HG02571 (cell line): Measurements from ENCODE around the gene SNRPA1.
"Not testable (repeated sequence)": the region's sequence is repeated elsewhere in the genome, so short reads cannot be mapped to it uniquely, and the experiment has no call there.

Experiments used
- ATAC-seq: cut with Tn5 transposase; IDR thresholded peaks from one replicate; pipeline ENCODE4 v1.9.1; 2021; ENCODE audit warnings: mild to moderate bottlenecking, moderate library complexity; ENCODE audit not compliant: unreplicated experiment

The SNRPA1 gene

DNA sequence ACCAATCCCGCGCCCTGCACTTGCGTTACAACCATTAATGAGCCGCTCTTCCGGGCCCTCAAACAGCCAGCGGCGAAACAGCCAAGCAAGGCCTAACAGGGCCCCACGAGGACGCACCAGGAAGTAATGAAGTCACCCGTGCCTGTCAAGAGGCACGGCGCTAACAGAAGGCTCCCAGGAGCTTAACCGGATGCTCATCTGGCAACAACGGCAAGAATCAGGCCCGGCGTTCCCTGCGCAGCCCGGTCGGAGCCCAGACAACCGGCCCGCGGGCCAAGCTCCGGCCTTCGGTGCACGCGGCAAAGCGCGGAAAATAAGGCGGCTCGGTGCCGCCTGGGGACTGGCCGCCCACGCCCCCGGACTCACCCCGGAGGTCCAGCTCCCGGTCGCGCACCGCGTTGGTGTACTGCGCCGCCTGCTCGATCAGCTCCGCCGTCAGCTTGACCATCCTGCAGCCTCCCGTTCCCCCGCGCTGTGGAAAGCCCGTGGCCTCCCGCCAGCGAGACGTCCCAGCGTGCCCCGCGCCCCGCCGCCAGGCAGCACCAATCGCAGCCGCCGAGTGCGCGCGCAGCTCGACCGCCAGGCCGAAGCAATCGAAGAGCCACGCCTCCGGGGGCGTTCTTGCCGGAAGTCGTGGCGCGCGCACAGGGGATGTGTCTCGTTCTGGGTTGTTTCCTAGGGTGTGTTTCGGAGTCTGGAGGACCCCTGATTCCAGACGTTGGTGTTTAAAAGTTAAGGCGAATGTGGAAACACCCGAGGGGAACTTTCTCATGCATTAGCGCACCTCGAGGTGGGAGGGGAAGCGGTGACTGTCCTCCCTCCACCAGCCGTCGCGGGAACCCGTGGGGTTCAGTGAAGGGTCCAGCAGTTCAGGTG lies at the start of gene SNRPA1:
TSS of gene SNRPA1 (minus strand) at position 518 of the 876 bp plus-strand sequence. CDS start at position 448, 70 bp downstream.
- peak; percentile 78 for ATAC-seq

DNA sequence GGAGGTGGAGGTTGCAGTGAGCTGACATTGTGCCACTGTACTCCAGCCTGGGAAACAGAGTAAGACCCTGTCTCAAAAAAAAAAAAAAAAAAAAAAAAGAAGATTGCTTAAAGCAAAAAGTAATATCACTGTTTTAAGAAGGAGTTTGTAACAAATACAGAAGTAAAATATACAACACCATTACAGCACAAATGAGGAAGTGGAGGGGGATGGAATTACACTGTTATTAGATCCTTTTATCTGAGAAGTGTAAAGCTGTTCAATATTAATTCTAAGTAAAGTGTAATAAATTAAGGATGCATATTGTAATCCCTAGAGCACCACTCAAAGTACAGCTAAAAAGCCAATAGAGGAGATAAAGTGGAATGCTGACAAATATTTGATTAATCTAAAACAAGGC lies 47.0 kb upstream of the SNRPA1 start:
- no peak for ATAC-seq

DNA sequence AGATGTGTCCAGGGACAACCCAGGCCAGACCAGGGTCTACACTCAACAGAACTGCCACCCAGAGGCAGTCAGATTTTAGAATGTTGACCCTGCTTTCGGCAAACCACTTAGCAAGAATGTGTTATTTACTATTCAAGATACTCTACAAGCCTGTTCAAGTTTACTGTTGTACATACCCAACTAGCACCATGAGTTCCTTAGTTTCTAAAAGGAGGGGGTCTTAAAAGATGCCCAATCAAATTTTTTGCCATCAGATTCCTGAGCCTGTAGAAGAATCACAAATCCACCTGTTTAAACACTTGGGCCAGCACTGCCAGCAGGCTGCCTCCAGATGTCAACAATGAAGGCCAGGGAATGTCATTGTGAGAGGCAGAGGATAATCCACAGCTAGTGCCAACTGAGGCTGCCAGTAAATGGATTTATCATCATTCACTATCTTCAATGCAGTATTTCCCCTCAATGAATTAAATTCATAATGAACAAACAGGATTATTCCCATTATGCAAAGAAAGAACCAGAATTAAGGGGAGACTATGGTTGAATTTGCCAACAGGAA lies 43.5 kb upstream of the SNRPA1 start:
- no peak for ATAC-seq

DNA sequence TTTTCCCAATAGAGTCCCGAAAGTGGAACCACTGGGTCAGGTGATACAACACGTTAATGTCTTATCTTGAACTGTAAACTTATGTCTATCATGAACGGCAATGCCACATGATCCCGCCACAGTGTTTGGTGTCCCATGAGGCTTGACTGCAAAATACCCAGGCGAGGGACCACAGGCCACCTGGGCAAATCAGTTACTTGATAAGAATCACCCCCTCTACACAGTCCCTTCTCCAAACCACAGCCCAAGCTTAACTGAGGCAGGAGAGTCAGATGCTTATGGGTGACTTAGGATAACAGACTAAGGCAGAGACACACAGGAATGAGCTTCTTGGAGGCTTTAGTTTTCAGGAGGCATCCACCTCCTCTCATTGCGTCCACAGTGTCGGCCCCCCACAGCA lies 42.9 kb upstream of the SNRPA1 start:
- ATAC-seq: no peak

DNA sequence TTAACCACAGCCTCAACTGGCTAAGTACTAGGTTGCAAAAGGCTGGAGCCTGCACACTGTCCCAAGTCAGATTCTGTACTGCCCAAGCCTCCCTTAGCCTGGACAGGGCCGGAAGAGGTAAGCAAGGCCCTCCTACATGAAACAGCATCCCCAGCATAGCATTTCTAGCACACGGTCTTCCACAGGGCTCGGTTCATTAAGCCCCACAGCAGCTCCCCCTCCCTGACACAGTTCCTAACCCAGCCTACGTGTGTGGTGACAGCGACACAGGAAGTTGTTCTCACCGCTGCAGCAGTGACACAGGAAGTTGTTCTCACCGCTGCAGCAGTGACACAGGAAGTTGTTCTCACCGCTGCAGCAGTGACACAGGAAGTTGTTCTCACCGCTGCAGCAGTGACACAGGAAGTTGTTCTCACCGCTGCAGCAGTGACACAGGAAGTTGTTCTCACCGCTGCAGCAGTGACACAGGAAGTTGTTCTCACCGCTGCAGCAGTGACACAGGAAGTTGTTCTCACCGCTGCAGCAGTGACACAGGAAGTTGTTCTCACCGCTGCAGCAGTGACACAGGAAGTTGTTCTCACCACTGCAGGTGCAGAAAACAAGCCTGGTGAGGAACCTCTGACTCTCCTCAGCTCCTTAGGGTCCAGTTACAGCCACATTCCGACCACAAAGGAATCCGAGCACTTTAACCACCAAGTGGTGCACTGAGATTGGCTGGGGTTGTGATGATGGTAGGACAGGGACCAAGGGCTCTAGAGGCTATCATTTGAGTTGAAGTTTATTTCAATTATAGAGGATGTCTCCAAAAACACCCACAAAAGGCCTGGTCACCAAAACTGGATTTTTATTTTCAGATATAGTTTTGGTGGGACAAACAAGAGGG lies 39.1 kb upstream of the SNRPA1 start:
- not testable (repeated sequence) for ATAC-seq

DNA sequence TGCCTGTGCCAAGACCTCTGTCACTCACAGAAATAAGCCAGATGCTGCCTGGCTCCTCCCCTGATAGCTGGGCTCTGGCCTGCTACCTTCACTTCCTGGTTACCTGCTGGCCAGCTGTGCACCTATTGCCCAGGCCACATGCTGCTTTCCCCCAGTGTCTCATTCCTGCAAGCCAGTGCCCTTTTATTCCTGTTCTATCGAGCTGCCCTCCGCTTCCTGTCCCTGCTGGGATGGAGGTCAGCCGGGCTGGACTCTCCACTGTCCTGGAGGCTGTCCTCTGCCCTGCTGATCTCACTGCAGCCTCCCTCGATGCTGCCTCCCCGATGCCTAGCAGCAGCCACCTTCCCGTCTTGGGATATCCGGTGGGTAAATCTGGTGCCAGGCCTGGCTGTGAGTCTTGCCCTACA lies 37.0 kb upstream of the SNRPA1 start:
- ATAC-seq: no peak

DNA sequence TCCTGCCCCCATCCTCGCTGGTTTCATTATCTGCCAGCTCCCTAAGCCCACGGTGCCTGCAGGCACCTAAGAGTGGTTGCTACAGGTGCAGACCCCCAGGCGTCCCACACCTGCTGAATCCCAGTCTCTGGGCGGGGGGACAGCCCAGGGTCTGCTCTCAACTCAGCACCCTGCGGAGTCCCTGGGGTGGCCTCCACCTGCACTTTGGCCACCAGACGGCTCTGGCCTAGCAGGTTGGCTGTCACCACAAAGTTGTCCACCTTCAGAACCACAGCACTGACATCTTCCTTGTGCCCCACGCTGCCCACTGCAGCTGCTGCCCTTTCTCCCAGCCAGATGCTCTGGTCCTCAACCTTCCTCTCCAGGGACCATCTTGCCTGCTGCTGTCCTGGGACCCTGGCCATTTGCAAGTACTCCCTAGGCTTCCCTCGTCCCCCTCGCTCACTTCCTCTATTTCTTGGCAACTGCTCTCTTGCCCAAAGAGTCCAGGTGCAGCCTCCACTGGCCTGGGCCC lies 34.9 kb upstream of the SNRPA1 start:
- no peak for ATAC-seq

DNA sequence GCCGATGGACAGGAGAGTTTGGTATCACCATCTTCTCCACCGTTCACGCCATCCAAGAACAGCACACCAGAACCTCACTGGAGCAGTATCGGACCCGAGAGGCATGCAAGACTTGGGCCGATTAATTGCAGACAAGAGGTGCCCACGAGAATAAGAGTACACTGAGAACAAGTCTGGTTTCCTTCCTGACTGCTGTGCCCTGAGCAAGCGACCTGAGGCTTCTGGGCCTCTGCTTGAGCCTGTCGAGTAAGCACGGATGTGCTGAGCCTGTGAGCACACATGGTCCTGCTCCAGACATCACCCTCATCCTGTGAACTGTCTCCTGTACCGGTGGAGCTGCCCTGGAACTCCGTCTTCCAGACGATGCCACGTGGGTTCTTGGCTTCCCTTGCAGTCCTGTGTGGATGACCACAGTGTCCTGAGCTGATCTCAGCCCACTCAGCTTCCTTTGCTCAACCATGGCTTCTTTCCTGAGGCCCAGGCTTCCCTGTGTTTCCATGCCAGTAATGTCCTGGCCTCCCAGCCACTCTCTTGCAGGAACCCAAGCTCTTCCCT lies 34.3 kb upstream of the SNRPA1 start:
- no peak for ATAC-seq

DNA sequence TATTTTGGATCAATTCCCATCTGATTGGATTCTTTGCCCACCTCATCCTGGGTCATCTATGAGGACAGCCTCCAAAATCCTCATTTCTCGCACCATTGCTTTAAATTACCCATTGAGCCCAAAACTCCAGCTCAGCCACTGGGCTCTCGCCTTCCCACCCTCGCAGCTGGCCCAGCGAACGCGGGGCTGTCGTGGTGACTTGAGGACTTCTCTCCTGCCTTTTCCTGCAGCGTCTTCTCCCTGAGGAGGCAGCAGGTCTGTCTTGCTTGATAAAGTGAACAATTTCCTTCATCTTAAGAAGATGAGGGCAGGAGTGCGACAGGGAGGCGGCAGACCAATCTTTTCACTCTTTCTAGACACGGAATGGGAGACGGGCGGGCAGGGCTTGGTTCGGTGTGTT lies 33.0 kb upstream of the SNRPA1 start:
- ATAC-seq: no peak

DNA sequence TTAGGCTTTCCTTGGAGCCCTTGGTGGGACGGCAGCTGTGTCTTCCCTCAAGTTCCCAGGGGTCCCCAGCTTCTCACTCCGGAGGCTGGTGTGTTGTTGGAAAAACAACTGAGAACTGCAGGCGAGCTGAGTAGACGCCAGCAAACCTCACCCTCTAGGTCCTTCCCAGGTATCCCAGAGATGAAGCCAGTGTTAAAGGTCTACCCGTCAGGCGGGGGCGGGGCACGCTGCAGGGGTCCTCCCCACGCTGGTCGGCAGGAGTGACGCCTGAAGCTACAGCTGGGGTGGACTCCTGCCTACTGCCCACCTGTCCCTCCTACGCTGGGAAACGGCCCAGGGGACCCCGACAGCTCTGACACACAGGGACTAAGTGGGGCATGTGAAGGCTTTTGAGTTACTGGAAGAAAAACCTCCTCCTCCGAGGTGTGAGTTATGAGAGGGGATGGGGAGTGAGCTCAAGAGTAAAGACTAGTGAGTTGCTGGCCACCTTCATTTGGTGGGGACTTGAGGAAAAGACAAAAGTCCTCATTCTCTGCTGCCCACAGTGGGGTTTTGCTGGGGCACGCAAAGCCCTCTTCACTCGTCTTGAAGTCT lies 32.2 kb upstream of the SNRPA1 start:
- no peak for ATAC-seq

DNA sequence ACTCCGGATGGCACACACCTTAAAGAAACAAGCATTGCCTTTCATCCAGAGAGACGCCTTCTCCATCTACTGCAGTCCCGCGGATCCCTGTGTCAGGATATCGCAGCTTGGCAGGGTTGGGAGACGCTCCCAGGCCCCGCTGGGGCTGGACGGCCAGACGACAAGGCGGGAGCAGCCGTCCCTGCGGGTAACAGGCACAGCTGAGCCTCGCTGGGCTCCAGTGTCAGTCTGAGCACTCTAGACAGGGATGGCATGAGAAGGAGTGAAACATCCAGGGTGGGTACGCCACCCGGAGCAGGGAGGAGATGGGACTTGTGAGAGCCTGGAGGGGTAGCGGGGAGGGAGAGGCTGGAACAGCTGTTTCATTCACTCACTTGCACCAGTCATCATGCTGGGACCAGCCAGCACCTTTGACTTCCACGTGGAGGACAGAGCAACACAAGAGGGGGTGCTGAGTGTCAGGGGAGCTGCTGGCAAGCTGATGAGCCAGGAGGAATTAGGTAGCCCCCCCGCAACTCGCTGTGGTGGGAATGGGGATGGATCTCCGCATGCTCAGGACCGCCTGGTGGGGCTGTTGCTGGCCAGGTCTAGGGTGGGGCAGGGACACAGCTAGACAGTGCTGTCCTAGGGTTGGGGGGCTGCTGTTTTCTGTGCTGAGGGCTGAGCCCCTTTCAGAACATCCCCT lies 31.6 kb upstream of the SNRPA1 start:
- no peak for ATAC-seq

DNA sequence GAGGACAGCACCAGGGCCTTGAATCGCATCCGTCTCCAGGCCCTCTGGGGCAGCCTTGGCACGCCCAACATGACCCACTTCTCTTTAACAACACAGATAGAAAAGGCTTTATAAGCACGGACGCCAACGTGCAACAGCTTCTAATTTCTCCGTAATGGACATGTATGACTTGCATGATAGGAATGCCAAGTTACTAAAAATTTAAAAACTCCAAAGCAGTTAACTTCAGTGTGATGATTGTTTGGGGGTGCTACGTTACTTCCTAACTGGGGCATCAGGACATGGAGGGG lies 30.9 kb upstream of the SNRPA1 start:
- ATAC-seq: no peak

DNA sequence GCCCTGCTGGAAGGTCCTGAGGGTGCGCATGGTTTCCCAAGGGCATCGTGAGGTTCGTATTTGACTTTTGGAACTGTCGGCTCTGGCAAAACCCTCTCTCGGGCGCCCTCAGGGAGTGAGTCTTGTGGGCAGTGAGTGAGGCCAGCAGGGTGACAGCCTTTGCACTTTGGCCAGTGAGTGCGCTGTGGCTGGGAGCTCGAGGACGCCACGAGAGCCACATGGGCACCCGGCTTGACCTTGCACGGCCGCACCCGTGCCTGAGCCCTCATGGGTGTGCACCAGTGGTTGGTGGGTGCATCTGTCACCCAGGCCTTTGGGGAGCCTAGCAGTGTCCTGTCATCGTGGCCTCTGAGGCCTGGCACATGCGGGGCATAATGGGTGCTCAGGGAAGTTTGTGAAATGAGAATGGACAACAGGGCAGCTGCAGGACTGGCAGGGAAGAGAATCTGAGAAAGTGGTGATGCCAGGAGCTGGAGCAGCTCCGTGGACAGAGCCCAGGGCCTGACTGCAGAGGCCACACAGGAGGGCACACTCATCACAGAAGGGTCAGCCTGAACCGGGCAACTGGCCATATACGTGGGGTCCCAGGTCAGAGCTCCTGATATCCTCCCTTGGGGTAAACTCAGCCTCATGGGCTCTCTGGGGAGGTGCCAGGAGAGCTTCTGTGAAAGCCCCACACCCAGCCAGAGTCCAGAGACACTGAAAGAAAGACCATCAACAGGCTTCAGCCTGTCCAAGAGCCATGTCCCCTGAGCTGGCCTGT lies 30.4 kb upstream of the SNRPA1 start:
- no peak for ATAC-seq

DNA sequence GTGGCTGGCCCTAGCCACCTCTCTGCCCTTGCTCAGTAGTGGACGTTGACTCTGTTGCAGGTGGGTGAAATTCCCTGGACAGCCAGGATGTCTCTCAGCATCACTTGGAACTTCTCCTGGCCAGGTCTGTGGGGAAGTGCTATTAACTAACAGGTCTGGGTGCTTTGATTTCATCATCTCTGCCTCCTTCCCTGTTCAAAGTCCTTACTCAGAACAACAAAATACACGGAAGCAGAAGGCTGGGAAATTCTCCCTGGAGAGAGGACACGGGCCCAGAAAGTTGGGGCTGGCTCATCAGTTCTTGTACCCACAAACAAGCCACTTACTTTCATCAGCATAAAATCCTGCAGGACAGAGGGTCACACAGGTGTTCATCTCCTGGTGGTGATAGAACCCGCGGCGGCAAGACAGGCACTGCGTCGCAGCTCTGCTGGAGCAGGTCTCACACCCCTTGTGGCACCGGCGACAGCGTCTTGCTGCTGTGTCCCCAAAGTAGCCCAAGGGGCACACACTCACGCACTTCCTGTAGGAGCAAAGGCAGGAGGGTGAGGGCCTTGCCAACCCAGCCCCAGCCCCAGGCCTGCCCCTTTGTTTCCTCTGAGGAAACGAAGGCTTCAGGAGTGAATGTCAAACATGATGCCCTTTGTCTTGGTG lies 29.6 kb upstream of the SNRPA1 start:
- ATAC-seq: no peak

DNA sequence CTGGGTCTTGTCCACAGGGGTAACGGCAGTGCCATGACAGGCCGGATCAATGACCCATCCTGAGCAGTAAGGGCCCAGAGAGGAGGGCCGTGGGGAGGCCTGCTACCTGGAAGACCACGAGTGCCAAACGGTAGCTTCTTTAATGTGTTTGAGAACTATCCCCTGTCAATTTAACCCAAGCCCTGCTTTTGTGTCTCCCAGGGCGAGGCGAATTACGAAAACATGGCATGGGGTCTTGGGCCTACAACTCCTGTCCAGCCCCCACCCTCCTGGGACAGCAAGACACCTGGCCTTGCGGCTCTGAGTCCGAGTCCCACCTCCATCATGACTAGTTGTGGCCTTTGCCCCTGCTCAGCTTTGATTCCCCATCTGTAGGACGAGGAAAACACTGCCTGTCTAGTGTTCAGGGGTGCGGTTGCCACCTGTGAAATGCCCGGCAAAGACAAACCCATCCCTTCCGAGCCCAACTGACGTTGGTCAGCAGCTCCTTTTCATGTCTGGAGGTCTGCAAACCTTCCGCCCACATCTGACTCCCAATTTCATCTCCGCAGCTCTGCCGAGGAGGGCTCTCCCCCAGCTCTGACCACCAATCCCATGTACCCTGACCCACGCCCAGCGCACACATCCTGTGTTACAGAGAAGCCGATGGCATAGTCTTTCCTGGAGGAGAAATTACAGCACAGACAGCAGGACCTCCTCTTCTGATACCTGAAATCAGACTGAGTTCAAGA lies 28.9 kb upstream of the SNRPA1 start:
- no peak for ATAC-seq

DNA sequence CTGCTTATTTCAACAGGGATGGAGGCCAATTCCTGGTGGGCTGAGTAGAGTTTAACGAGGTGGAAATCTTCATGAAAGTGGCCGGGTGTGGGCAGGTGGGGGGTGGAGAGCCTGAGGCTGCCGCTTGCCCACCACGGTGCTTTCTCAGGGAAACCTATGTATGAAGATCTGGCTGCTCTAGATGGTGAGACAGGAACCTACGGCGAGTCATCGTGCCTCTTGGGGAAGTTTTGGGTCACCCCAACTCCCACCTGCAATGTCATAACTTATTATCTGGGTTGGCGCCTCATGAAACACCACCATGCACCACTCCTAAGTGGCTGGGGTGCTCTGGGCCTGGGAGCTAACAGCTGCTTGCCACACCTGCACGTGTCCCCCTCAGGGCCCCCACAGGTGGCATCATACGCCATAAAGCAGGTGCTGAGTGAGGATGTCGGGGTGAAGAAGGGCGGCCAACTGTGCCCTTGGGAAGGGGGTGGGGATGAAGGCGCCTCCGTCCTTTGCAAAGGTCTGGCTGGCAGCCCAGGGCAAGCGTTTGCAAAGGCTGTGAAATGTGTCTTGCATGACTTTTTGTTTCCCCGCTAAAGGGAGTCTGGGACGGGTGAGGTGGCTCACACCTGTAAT lies 27.9 kb upstream of the SNRPA1 start:
- no peak for ATAC-seq

DNA sequence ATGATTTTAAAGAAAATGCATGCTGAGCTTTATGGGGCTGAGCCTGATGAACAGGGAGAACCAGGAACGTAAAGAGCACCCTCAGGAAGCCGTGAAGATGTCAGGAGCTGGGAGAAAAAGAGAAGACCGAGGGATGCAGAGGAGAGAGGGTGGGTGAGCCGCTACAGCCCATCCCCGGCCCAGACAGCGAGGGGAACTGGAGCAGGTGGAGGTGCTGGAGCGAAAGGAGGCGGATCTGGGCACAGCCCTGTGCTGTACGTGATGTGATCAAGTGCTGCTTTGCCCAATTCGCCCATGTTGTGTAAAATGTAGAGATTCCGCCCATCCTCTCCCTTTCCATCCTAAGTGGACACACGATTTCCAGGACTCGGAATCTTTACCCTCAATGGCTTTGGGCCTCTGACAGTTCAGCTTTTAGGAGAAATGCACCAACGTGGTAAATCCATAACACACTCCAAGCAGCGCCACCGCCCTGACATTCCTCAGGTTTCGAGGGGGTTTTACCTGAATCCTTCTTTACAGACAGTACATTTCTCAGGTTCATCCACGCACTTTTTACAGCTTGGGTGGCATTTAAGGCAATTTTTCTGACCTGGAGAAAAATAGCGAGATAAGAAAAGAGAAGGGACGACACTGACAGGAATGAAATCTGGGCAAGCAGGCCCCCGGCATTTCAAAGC lies 27.1 kb upstream of the SNRPA1 start:
- no peak for ATAC-seq
